Astrocyte (in vitro differentiated cells and primary cell): Measurements from ENCODE around the gene TMEM92. TPM values are rescaled to one million over a fixed set of nuclear protein-coding genes. Genes with fewer than 3 reads are reported as not detected.
A peak's percentile ranks its signal among the peaks of the same experiment; 100 is the strongest.

ENCODE experiments used
- DNase-seq: peaks from one replicate; pipeline ENCODE4 v3.0.0-alpha.2; 2010; ENCODE audit warnings: low read depth
- FAIRE-seq: peaks from 2 replicates; lab custom pipeline; 2011; peaks lifted over from hg19 to GRCh38; lab: Jason Lieb, UNC
- H2AFZ ChIP-seq: 2 replicates; pipeline ENCODE4 v1.6.0; 2012; ENCODE audit warnings: low read depth, low read length, inconsistent platforms
- H3K27ac ChIP-seq: 2 replicates; pipeline ENCODE4 v1.5.1; 2011; ENCODE audit warnings: low read depth, low read length, inconsistent platforms
- H3K27me3 ChIP-seq: 2 replicates; pipeline ENCODE4 v1.6.0; 2011; ENCODE audit warnings: low read length, inconsistent platforms; ENCODE audit not compliant: insufficient read depth
- H3K36me3 ChIP-seq: 2 replicates; pipeline ENCODE4 v1.5.1; 2011; ENCODE audit warnings: low read length, inconsistent platforms; ENCODE audit not compliant: insufficient read depth
- H3K4me1 ChIP-seq: 2 replicates; pipeline ENCODE4 v1.5.1; 2011; ENCODE audit warnings: low read length, inconsistent platforms; ENCODE audit not compliant: insufficient read depth
- H3K4me2 ChIP-seq: 2 replicates; pipeline ENCODE4 v1.6.0; 2012; ENCODE audit warnings: low read length, inconsistent platforms
- H3K4me3 ChIP-seq: 2 replicates; pipeline ENCODE4 v1.5.1; 2011; ENCODE audit warnings: low read depth, mild to moderate bottlenecking, low read length, inconsistent platforms; ENCODE audit not compliant: insufficient read depth
- H3K79me2 ChIP-seq: 2 replicates; pipeline ENCODE4 v1.6.0; 2012; ENCODE audit warnings: mild to moderate bottlenecking, low read length, inconsistent platforms; ENCODE audit not compliant: insufficient read depth
- H3K9ac ChIP-seq: 2 replicates; pipeline ENCODE4 v1.6.0; 2012; ENCODE audit warnings: mild to moderate bottlenecking, low read length, inconsistent platforms
- H3K9me3 ChIP-seq: 2 replicates; pipeline ENCODE4 v1.5.1; 2012; ENCODE audit warnings: low read depth, mild to moderate bottlenecking, low read length, inconsistent platforms; ENCODE audit not compliant: insufficient read depth
- H4K20me1 ChIP-seq: 2 replicates; pipeline ENCODE4 v1.6.0; 2012; ENCODE audit warnings: low read length, inconsistent platforms; ENCODE audit not compliant: insufficient read depth
- H3K27ac Mint-ChIP-seq: one replicate; pipeline ENCODE4 v1.8.0; 2021; ENCODE audit warnings: mild to moderate bottlenecking, mixed read lengths; ENCODE audit not compliant: unreplicated experiment
- H3K27me3 Mint-ChIP-seq: one replicate; pipeline ENCODE4 v1.8.0; 2021; ENCODE audit warnings: low read depth, mixed read lengths; ENCODE audit not compliant: unreplicated experiment
- H3K36me3 Mint-ChIP-seq: one replicate; pipeline ENCODE4 v1.8.0; 2021; ENCODE audit warnings: low read depth, mixed read lengths; ENCODE audit not compliant: unreplicated experiment
- H3K4me1 Mint-ChIP-seq: one replicate; pipeline ENCODE4 v1.8.0; 2021; ENCODE audit warnings: low read depth, mixed read lengths; ENCODE audit not compliant: unreplicated experiment
- H3K4me3 Mint-ChIP-seq: one replicate; pipeline ENCODE4 v1.8.0; 2021; ENCODE audit warnings: mild to moderate bottlenecking, moderate library complexity, mixed read lengths; ENCODE audit not compliant: unreplicated experiment
- H3K9me3 Mint-ChIP-seq: one replicate; pipeline ENCODE4 v1.8.0; 2021; ENCODE audit warnings: mild to moderate bottlenecking, mixed read lengths; ENCODE audit not compliant: unreplicated experiment
- CTCF ChIP-seq: IDR thresholded peaks from 2 replicates; pipeline ENCODE4 v1.5.1; 2011; ENCODE audit warnings: low read depth, mild to moderate bottlenecking, inconsistent platforms, low read length, moderate library complexity; ENCODE audit not compliant: insufficient read depth
- EZH2 ChIP-seq: IDR thresholded peaks from 2 replicates; pipeline ENCODE4 v1.6.1; 2012; ENCODE audit warnings: mild to moderate bottlenecking, low read length, inconsistent platforms; ENCODE audit not compliant: insufficient read depth
- total RNA-seq: library from RNA; stranded (reverse); gene quantifications from 2 replicates; pipeline ENCODE4 v1.2.1, GENCODE V29; 2021

Gene TMEM92
- total RNA-seq, 1 donor from 2014 or later, result 18.3 TPM

- H3K79me2 ChIP-seq, result no peaks in the 10 kb centered on the region
- H3K36me3 Mint-ChIP-seq, result no peaks in the 10 kb centered on the region
- no peaks in the 10 kb centered on the region for H3K36me3 ChIP-seq
- no peaks in the 10 kb centered on the region for H3K4me1 Mint-ChIP-seq
- peaks cover 5% of the 10 kb centered on the region for H3K27me3 Mint-ChIP-seq
- H3K27me3 ChIP-seq, result peaks cover 20% of the 10 kb centered on the region
- no peaks in the 10 kb centered on the region for H3K4me1 ChIP-seq
- H4K20me1 ChIP-seq, result no peaks in the 10 kb centered on the region
- no peaks in the 10 kb centered on the region for H3K9me3 ChIP-seq
- TF ChIP-seq EZH2 (no peak), CTCF (no peak)
- no peak overlapping the region for H3K4me3 Mint-ChIP-seq
- no peak overlapping the region for H3K27ac Mint-ChIP-seq
- no peak overlapping the region for H3K4me3 ChIP-seq
- H3K9ac ChIP-seq, result no peak overlapping the region
- H3K27ac ChIP-seq, result no peak overlapping the region
- H2AFZ ChIP-seq, result no peak overlapping the region
- H3K9me3 Mint-ChIP-seq, result peaks cover 3% of the 10 kb centered on the region
- FAIRE-seq (no peak), DNase-seq (no peak)
- no peak overlapping the region for H3K4me2 ChIP-seq
These were observed 44.4 kb downstream of the TMEM92 start for GRCh38 chr17:50318501-50319285.

GRCh38 chr17:50319306-50320004 lies 45.2 kb downstream of the TMEM92 start:
- FAIRE-seq, result no peak

More at GRCh38 chr17:50319306-50320004, 45.2 kb downstream of the TMEM92 start:
- Mint-ChIP-seq H3K27me3 (peaks cover 5% of the 10 kb centered on the region), H3K4me3 (peak overlapping the region; percentile 14), H3K4me1 (no peaks in the 10 kb centered on the region), H3K36me3 (no peaks in the 10 kb centered on the region), H3K9me3 (no peaks in the 10 kb centered on the region), H3K27ac (no peak overlapping the region)
- Histone ChIP-seq H3K79me2 (no peaks in the 10 kb centered on the region), H3K4me2 (no peak overlapping the region), H2AFZ (no peak overlapping the region), H3K36me3 (no peaks in the 10 kb centered on the region), H3K4me3 (no peak overlapping the region), H3K9me3 (no peaks in the 10 kb centered on the region), H3K27ac (no peak overlapping the region), H3K9ac (no peak overlapping the region), H3K27me3 (peaks cover 15% of the 10 kb centered on the region), H4K20me1 (no peaks in the 10 kb centered on the region), H3K4me1 (no peaks in the 10 kb centered on the region)
- DNase-seq, result no peak
- TF ChIP-seq EZH2 (no peak), CTCF (no peak)
